Kasumi-1 (cell line): ENCODE results near the gene IPCEF1.

Experiments
- DNase-seq, 2 experiments: peaks; one replicate each; lab custom pipeline; 2025; lab: John Stamatoyannopoulos, UW

IPCEF1 gene, protein sequence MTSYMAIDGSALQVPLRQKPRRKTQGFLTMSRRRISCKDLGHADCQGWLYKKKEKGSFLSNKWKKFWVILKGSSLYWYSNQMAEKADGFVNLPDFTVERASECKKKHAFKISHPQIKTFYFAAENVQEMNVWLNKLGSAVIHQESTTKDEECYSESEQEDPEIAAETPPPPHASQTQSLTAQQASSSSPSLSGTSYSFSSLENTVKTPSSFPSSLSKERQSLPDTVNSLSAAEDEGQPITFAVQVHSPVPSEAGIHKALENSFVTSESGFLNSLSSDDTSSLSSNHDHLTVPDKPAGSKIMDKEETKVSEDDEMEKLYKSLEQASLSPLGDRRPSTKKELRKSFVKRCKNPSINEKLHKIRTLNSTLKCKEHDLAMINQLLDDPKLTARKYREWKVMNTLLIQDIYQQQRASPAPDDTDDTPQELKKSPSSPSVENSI

DNA sequence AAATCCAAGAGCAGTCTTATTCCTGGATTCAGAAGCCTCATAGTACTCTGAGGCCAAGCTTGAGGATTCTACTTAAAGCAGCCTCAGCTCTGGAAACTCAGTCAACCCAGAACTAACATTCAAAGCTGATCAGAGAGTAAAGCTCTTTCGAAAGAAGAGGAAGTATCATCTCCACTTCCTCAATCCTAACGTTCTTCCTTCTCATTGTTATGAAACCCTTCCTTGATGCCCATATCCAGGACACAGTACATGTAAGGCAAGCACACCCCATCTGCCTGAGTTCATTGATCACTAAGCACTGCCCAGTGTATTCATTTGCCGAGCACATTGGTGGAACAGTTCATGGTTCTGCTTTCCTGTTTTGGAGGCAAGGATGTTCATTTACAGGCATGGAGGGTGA, at the start of gene IPCEF1:
IPCEF1 (minus strand) TSS at position 114 of the 400 bp plus-strand sequence. CDS start 90,856 bp downstream, outside the sequence.
- peak; percentile 89 to 93 for DNase-seq

DNA sequence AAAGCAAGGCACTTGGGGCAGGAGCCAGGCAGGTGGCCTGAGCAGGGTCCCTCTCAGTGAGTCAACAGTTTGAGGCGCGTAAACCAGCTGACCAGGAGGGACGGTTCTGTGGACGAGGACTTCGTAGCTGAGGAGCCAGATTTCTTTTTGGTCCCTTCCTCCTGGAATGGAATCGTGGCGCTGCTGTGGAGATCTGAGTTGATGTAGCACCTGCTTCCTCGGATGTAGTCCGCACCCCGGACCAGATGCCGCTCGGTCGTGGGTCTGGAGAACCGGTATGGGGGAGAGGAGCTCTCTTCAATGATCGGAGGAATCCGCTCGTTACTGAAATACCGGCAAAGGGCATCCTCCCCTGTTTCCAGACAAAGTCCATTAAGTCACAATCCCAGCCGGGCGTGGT, 49.7 kb upstream of the IPCEF1 start:
- no peak for DNase-seq

DNA sequence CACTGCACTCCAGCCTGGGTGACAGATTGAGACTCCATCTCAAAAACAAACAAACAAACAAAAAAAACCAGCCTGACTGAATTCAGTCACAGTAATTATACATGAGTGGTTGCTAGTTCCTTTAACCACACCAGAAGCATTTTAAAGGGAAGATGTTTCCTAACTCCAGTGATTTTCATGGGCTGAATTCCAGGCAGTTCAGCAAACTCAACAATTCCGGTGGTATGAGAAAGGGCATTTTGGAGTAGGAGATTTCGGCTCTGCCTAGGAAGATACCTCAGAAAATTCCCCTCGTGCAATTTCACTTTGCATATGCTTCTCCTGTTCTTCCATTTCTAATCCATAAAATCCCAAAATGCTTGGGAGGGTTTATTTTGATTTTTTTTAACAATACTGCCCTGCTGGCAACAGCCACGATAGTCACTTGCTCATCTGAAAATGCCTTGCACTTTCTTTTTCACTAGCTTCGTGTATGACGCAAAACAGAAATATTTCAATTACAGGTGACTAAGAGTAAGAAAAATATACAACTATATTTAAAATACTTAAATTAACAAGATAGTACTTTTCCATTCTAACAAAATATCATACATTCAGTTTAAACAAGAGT, 48.3 kb upstream of the IPCEF1 start:
- no peak for DNase-seq

DNA sequence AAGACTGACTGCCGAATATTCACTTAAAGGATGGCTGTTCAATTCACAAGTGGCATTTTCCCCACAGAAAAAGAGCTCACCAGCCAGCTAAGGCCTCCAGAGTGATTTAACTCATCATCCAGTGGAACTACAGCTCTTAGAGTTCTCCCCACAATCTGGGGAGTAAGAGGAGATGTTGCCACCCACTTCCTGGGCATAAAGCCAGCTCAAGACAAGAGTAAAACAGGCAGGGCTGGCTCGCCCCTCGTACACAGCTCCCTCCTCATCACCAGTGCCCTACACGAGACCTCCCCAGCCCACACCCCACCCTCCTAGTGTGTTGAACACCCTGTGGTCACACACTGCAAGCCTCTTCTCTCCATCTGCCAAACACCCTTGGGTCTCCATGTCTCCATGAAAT, 47.2 kb upstream of the IPCEF1 start:
- peak; percentile 41 to 65 for DNase-seq

DNA sequence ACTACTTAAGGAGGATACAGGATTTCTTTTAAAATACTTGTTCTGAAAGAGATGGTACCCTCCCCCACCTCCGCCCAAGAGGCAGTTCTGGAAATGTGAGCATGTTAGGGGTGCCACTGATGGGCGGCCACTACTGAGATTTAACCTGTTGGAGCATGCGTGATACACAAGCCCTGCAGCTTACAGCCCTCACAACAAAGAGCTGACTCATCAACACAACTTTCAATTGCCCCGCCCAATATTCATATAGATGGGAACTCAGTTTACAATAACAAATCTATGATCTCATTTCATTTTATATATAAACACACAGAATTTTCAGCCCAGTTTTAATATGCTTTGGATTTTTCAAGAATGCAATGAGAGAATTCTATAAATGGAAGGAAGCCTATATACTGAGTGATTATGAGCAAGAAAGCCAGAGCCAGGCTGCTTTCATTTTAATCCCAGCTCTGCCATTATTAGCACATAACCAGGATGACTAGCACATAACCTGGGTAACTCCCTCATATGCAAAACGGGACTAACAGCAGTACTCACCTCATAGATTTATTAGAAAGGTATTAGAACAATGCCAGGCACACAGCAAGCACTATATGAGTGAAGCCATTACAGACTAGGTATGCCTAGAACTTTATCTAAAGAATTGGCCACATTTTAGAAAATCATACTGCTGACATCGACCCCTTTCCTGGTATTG, 45.6 kb upstream of the IPCEF1 start:
- DNase-seq, result no peak

DNA sequence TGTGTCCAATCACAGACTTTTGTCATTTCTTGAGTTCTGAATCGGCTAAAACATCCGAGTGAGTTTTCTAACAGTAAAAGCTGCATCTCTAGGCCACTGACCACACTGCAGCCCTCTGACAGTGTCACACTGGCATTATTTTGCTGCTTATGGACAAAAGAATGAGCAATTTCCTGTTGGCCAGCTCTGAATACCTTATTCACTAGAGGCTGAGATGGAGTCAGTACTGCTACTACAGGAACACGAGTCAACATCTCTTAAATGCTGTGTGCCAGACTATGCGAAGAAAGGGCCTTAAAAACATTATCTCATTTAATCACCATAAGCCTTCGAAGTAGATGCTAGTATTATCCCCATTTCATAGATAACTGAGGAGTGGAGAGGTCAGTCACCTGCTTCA, 42.5 kb upstream of the IPCEF1 start:
- DNase-seq, result no peak

DNA sequence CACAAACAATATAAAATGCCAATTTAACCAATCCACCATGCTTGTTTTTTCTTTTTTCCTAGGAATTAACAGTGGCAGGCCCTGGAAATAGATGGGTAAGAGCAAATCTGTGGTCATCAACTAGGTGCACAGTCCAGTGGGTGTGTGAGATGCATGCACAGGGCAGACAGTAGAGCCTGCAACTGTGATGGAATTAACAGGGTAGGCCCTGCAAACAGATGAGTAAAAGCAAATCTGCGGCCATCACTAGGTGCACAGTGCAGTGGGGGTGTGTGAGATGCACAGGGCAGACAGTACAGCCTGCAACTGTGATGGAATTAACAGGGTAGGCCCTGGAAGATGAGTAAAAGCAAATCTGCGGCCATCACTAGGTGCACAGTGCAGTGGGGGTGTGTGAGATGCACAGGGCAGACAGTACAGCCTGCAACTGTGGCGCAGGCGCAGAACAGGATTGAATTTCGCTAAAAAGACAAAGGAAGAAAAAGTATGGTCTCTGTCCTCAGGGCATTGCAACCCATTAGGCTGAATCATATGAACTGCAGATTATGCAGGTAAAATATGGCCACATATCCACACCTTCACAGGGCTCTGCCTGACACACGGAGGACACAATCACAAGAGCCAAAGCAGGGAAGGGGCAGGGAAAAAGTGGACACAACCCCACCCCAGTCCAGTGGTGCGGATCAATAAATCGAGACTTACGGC, 41.0 kb upstream of the IPCEF1 start:
- DNase-seq, result no peak

DNA sequence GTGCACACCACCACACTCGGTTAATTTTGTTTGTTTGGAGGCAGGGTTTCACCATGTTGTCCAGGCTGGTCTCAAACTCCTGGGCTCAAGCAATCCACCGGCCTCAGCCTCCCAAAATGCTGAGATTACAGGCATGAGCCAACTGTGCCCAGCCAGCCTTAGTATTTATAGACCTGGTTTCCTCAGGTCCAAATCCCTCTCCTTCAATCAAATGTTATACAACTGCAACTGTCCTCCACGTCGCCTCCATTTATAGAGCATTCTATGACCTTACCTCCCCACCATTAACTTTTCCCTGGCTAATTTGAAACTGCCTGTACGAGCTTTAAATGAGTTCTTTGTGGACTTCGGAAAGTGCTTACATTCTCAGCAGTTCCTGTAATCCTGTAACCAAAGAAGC, 39.3 kb upstream of the IPCEF1 start:
- DNase-seq, result no peak

DNA sequence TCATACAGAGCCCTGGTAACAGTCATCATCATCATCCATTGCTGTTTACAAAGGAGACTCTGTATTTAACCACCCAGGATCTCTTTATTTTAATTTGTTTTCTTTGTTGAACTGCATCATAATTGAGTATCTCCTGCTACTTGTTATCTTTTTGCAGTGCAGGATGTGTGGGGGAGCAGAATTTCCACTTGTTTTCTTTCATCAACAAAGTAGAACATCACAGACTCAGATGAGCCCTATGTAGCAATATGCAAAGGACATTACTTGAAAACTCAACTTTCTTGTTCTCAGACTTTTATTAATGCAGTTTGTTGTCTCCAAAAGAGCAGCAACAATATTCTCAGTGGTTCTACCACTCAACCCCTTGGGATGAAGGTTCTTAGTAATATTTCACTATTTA, 38.7 kb upstream of the IPCEF1 start:
- DNase-seq, result no peak

DNA sequence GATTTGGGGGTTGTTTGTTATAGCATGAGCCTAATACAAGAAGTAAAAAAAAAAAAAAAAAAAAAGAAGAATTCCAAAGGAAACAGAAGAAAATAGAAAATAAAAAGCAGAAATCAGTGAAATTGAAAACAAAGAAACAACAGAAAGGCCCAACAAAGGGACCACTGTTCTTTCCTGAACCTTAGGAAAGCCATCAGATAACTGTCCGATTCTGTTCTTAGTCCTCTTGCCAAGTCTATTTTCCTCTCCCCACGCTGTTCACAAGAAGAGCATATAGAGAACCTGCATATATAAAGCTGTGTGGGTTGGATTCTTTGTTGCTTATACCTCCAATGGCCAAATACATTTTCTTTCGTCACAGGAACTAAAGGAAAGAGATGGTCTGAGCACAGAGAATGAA, 38.0 kb upstream of the IPCEF1 start:
- DNase-seq, result no peak

DNA sequence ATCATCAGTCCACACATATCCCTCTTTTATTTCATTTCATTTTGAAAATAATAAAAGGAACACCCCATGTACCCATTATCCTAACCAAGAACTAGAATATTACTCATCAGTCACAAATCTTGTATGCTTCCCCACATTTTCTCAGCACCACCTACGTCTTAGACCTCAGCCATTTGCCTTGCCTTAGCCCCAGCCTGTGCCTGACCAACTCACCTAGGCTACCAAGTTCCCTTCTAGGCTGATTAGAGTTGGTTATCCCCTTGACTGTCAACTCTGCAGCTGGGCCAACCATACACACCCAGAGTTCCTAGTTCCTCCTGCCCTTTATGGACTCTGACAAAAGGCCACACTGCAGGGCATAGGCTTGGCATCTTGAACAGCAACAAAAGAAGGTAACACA, 33.4 kb upstream of the IPCEF1 start:
- no peak for DNase-seq

DNA sequence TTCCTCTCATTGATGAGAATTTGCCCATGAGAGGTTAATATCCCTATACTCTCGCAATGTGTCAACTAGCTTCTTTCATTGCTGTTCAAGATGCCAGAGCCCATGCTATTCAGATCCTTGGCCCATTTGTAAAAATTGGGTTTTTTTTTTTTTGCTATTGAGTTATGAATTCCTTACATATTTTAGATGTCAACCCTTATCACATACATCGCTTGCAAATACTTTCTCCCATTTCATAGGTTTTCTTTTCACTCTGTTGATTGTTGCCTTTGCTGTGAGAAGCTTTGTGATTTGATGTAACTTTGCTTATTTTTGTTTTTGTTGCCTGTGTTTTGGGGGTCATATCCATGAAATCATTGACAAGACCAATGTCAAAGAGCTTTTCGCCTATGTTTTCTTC, 32.2 kb upstream of the IPCEF1 start:
- DNase-seq, result no peak

DNA sequence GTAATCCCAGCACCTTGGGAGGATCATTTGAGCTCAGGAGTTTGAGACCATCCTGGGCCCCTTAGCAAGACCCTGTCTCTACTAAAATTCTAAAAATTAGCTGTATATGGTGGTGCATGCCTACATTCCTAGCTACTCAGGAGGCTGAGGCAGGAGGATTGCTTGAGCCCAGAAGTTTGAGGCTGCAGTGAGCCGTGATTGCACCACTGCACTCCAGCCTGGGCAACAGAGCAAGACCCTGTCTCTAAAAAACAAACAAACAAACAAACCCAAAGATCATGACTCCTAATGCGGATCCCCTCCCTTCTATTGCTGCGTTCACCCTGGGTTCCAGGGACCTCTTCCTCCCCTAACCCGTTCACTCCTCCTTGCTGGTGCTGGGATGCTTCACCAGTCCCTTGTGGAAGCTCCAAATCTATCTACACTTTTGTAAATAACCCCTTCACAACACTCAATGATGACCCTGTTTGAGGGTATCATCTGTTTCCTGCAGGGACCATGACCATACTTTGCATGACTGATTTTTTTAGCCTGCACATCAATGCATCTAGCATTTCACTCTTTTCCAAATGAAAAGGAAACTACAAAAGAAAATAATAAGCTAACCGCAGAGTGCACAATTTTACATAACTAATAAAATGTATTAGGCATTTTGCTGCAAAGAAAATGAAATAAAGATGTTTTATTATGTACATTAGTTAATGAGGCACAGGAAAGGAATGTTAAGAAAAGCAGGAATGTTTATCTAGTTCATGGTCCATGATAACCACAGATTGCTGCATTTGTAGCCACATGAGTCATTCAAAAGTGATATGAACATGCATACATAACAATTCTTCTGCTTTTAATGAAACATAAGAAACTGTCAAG, 30.5 kb upstream of the IPCEF1 start:
- DNase-seq, result no peak

DNA sequence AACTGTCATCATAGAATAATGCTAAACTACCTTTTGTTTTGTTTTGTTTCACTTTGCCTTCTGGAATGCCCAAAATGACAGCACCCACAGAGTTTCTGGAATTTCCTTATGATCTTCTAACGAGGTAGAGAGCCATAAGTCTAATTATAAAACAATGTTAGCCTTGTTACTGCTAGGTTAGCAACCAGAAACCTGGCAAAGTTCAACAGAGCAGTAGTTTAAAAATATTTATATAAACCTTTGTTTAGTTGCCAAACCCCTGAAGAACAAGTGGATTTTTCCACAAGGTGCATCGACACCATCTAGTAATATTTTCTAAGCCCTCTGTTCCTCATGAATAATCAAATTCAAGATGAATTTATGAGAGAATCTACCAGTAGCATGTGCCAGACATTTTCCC, 27.6 kb upstream of the IPCEF1 start:
- DNase-seq, result no peak

DNA sequence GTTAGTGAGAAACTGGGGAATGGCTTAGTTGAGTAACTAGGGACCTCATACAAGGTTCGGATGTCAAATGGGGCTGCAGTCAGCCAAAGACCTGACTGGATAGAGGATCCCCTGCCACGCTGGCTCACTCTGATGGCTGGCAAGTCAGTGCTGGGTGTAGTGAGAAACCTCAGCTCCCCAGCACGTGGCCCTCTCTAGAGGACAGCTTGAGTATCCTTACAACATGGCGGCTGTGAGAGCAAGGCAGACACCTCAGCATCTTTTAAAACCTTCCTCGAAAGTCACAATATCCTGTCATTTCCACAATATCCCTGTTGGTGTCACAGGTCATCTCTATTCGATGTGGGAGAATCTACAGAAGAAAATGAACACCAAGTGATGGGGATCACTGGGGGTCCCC, 26.7 kb upstream of the IPCEF1 start:
- no peak for DNase-seq

DNA sequence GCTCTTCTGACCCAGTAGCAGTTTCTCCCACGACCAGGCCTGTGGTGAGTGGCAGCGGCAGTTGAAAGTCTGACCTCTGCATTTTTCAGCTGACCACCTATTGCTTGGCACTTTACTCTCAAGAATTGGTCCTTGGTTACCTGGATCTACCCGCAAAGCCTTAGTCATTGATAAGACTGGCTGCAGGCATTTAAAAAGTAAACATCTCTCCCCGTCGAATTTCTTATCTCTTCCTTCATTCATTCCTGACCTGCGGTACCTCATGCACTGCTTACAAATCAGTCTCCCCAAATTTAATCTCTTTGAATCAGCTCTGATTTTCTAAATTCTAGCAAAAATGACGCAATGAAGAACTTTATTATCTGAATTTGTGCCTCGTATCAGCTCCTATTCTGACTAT, 26.1 kb upstream of the IPCEF1 start:
- DNase-seq, result no peak

DNA sequence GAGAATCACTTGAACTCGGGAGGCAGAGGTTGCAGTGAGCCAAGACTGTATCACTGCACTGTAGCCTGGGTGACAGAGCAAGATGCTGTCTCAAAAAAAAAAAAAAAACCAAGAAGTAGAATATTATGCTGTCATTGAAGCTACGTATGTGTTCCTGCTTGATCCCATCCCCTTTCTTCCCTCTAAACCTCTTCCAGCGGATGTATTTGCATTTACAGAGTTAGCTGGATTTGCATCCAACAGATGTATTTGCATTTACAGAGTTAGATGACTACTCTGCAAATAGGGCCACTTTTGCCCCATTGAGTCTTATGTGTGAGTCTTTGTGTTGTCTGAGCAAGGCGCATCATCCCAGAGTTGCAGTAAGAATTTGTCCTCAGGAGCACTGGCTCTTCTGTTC, 24.9 kb upstream of the IPCEF1 start:
- no peak for DNase-seq

DNA sequence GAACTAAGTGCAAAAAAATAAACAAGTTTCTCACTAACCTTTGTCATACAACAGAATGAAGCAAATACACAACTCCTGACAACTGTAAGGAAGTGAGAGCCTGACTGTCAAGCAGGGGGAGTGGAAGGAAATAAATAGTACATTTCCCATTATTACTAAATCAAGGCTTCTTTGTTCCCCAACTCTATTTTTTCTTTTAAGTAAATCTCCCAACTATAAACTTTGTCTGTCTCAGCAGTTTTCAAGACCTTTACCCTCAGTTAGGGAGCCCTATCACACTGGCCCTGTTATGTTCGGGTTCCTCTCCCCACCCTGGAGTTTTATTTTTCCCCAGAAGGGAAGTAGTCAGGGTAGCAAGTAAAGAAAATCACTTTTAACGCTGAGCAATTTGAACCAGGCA, 24.1 kb upstream of the IPCEF1 start:
- no peak for DNase-seq

DNA sequence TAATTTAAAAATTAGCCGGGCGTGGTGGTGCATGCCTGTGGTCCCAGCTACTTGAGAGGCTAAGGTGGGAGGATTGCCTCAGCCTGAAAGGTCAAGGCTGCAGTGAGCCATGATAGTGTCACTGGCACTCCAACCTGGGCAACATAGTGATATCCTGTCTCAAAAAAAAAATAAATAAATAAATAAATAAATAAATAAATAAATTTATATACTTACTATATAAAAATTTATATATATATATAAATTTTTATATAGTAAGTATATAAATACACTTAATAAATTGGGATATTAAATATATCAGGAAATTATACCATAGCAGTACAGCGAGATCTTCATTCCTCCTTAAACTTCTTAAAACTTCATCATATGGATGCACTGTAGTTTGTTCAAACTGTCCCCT, 23.0 kb upstream of the IPCEF1 start:
- no peak for DNase-seq

DNA sequence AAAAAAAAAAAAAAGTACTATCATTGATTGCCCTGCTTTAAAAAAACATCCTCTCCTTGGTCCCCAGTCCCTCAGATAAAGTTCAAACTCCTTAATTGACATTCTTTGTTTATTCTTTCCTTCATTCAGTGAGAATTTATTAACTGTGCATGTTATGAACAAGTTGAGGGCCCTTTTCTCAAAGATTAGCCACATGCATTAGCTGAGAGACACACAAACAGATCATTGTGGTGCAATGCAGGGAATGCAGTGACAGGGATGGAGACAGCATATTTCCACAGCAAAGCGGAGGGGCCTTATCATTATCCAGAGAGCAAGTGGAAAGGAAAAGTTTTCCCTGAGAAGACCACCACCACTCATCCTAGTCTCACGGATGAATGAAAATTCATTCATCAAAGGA, 21.9 kb upstream of the IPCEF1 start:
- DNase-seq, result no peak

DNA sequence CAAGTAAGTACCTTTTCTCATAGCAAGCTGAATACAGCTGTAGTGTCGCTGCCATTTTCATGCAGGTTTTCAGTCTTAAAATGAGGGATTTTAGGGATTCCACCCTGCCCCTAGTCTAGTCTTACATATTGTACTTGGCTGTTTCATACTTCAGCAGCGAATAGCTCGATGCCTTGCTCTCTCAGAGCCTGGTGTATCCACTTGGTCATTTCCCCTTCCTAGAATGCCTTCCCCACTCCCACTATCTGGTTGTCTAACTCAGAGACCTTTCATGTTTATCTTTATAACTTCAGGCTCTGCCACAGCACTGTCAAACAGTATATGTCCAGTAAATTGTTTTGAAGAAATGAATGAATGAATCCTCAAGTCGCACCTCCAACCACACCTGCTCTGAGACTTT, 21.1 kb upstream of the IPCEF1 start:
- no peak for DNase-seq

DNA sequence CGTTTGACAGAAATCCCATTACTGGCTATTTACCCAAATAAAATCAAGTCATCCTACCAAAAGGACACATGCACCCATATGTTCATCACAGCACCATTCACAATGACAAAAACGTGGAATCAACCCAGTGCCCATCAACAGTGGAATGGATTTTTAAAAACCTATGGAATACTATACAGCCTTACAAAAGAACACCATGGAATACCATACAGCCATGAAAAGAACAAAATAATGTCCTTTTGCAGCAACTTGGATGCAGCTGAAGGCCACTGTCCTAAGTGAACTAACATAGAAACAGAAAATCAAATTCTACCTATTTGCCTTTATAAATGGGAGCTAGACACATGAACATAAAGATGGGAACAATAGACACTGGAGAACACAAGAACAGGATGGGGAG, 17.4 kb upstream of the IPCEF1 start:
- no peak for DNase-seq
